HL-60 (cell line): Measurements from ENCODE around the gene SPAG17.

ENCODE experiments used
- POLR2AphosphoS5 ChIP-seq: IDR thresholded peaks from 2 replicates; pipeline ENCODE4 v1.6.1; 2012; ENCODE audit warnings: low read depth
- TF ChIP-seq, protein P1 (sequence below): IDR thresholded peaks from one replicate; pipeline ENCODE4 v1.5.1; 2011; ENCODE audit warnings: low read length, control low read depth, inconsistent platforms; ENCODE audit not compliant: insufficient read depth
- TF ChIP-seq, protein P2 (sequence below): IDR thresholded peaks from 2 replicates; pipeline ENCODE4 v1.6.1; 2012; ENCODE audit warnings: low read depth; ENCODE audit not compliant: insufficient replicate concordance

DNA sequence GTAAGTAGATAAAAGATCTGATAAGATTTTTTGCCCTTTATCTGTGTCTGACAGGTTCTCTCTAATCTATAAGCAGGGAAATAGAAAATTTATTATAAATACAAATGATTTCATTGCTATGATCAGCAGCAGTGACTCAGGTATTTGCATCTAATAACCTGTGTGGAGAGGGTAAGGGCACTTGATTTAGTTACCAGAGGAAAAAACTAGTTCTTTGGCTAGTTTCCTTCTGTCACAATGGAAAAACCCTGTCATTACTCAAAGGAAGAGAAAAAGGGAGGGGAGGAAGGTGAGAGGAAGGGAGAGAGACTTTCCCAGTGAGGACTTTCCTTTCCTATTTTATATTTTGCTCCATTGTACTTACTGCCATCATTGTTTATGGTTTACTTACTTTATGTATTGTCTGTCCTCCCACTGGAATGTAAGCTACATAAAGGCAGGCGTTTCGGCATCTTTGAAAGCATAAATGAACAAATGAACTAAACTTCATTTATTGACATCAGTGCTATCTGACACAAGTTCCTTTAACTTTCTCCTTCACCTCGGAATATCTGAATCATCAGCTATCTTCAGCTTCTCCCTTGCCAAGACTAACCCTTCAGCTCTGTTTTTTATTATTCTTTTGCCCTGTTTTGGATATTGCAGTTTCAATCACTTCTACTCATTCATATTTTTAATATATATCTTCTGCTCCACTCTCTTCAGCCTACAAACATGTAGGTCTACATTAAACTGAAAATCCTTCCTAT, 220.6 kb downstream of the SPAG17 start:
- TF ChIP-seq, protein P1, sequence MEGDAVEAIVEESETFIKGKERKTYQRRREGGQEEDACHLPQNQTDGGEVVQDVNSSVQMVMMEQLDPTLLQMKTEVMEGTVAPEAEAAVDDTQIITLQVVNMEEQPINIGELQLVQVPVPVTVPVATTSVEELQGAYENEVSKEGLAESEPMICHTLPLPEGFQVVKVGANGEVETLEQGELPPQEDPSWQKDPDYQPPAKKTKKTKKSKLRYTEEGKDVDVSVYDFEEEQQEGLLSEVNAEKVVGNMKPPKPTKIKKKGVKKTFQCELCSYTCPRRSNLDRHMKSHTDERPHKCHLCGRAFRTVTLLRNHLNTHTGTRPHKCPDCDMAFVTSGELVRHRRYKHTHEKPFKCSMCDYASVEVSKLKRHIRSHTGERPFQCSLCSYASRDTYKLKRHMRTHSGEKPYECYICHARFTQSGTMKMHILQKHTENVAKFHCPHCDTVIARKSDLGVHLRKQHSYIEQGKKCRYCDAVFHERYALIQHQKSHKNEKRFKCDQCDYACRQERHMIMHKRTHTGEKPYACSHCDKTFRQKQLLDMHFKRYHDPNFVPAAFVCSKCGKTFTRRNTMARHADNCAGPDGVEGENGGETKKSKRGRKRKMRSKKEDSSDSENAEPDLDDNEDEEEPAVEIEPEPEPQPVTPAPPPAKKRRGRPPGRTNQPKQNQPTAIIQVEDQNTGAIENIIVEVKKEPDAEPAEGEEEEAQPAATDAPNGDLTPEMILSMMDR, result no peak
- no peak for TF ChIP-seq POLR2AphosphoS5
- TF ChIP-seq, protein P2, sequence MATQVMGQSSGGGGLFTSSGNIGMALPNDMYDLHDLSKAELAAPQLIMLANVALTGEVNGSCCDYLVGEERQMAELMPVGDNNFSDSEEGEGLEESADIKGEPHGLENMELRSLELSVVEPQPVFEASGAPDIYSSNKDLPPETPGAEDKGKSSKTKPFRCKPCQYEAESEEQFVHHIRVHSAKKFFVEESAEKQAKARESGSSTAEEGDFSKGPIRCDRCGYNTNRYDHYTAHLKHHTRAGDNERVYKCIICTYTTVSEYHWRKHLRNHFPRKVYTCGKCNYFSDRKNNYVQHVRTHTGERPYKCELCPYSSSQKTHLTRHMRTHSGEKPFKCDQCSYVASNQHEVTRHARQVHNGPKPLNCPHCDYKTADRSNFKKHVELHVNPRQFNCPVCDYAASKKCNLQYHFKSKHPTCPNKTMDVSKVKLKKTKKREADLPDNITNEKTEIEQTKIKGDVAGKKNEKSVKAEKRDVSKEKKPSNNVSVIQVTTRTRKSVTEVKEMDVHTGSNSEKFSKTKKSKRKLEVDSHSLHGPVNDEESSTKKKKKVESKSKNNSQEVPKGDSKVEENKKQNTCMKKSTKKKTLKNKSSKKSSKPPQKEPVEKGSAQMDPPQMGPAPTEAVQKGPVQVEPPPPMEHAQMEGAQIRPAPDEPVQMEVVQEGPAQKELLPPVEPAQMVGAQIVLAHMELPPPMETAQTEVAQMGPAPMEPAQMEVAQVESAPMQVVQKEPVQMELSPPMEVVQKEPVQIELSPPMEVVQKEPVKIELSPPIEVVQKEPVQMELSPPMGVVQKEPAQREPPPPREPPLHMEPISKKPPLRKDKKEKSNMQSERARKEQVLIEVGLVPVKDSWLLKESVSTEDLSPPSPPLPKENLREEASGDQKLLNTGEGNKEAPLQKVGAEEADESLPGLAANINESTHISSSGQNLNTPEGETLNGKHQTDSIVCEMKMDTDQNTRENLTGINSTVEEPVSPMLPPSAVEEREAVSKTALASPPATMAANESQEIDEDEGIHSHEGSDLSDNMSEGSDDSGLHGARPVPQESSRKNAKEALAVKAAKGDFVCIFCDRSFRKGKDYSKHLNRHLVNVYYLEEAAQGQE, result no peak
